GM21786 (cell line): ENCODE data around the gene MARVELD1.

Experiments
- ATAC-seq: cut with Tn5 transposase; IDR thresholded peaks from one replicate; pipeline ENCODE4 v1.9.1; 2021; ENCODE audit not compliant: unreplicated experiment

MARVELD1 gene

GRCh38 chr10:97752956-97753355 lies 39.4 kb downstream of the MARVELD1 start:
- no peak for ATAC-seq

DNA sequence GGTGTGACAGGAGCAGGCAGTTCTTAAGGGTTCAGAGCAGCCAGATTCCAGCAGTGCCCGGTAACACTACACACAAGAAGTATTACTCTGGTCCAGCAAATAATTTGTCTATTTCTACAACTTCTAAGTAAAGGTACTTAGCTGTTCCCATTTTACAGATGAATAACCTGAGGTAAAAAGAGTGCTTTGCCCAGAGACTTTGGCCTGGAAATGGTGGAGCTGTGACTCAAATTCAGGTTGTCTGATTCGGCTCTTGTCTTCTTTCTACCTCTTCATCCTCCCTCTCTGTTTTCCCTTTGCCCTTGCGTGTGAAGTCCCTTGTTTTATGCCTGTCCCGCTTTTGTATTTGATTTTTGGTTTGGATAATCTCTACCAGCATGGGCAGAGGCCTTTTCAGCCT lies 41.2 kb downstream of the MARVELD1 start:
- no peak for ATAC-seq

- ATAC-seq, result no peak
Measured at GRCh38 chr10:97755718-97756117, 42.2 kb downstream of the MARVELD1 start.

- no peak for ATAC-seq
Measured at GRCh38 chr10:97757471-97757870, 43.9 kb downstream of the MARVELD1 start.

DNA sequence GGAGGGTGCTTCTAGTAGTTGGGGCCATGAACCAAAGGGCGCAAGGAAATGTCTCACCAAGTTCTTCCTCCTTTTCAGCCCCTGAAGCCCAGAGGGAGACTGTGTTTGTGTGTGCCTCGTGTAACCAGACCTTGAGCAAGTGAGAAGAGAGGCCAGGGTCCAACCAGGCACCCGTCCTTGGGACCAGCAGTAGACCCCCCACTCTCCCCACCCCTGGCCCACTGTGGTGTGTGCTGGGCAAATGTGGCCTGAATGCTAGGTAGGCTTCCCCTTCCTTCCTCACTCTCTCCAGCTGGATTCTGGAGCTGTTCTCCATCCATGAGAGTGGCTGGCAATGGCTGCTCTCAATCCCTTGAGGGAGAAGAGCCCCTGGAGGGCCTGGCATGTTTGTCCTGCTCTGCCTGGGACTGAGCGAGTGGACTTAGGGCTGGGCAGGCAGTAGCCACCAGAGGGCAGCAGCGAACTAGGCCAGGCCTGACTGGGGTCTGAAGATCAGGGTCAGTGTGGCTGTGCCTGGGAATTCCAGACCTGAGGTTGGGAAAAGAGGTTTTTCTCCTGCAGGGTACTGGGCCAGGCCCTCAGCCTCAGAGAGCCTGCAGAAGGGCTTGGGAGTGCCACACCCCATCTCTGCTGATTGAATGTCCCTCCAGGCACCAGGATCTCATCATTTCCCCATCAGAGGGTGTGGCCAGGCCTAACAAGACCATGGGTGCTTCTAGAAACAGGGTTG lies 45.8 kb downstream of the MARVELD1 start:
- no peak for ATAC-seq

- no peak for ATAC-seq
Measured at GRCh38 chr10:97759946-97760345, 46.4 kb downstream of the MARVELD1 start.

GRCh38 chr10:97760461-97761257 lies 47.1 kb downstream of the MARVELD1 start:
- no peak for ATAC-seq

DNA sequence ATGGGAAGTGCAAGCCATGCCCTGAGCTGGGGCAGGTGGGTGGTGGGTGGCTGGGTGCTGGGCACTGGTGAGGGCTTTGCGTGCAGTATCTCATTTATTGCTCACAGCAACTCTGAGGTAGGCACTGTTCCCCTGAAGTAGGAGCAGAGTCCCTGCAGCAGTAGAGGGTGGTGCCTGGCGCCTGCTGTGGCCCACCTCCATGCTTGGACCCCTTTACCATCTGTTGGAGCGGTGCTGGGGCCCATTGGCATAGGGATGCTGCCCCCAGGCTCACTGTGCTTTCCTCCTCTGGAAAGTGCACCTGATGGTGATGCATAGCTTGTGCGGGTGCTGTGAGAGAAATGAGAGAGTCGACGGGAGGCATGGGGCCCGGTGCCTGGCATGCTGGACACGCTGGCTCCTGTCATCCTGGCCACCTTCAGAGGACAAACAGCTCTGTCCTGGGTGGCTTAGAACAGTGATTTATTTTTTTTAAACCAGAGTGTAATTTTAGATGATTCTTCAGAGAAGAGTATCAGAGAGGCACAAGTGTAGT lies 47.9 kb downstream of the MARVELD1 start:
- ATAC-seq, result no peak

- no peak for ATAC-seq
Measured at GRCh38 chr10:97762056-97762455, 48.5 kb downstream of the MARVELD1 start.

DNA sequence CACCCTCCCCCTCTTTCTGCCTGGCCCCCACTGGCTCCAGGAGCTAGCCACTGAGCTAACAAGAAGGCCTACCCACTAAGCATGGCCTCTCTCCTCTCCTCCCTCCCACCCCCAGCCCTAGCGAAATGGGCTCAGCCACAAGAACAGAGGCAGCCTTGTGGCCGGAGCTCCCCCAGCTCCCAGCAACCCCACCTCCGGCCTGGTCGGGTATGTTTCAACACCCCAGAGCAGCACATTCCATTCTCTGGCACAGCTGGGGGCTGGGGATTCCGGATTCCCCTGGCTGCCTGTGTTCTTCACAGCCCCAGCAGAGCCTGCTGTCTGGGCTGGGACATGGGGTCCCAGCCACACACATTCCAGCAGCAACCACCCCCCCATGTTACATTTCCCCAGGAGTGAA lies 49.3 kb downstream of the MARVELD1 start:
- no peak for ATAC-seq

DNA sequence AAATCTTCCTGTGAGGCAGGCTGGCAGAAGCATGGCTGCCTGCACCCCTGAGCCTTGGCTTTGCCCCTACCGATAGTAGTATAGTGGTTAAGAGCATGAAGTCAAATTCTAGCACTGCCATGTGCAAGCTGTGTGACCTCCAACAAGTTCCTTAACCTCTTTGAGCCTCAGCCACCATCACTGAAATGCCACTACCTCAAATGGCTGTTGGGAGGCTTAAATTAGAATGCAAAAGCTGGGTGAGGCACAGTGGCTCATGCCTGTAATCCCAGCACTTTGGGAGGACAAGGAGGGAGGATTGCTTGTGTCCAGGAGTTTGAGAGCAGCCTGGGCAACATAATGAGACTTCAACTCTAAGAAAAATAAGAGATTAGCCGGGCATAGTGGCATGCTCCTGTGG lies 49.9 kb downstream of the MARVELD1 start:
- ATAC-seq, result no peak

DNA sequence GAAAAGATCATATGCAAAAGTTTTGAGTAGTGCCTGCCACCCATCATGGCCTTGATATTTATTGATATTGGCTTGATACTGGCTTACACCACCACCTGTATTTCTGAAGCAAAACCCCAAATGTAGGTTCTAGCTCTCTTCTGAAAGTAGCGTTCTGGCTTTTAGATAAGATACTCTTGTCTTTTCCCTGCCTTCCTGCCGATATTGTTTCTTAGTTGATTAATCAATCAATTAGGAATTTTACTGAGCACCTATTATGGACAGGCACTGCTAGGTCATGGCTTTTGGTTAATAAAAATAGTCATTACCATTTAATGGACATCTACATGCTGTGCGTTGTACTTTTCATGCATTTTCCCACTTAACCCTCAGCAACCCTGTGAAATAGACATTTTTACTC lies 50.4 kb downstream of the MARVELD1 start:
- no peak for ATAC-seq

DNA sequence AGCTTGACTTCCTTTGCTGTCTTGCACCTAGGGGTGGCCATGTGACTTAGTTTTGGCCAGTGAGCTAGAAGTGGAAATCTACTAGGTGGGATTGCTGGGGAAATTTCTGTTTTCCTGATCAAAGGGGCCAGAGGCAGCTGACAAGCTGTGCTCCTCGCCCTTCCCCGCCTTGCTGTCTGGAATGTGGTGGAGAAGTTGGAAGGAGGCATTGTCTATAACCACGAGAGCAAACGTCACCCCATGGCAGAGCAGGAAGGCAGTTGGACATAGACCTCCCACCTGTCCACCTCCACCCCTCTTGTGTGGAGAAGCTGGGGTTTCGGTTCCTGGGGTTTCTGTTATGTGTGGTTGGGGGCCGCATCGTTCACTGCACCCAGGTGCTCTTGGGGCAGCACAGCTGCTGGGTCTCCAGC lies 51.0 kb downstream of the MARVELD1 start:
- no peak for ATAC-seq

- ATAC-seq, result no peak
Measured at GRCh38 chr10:97765201-97765600, 51.7 kb downstream of the MARVELD1 start.

DNA sequence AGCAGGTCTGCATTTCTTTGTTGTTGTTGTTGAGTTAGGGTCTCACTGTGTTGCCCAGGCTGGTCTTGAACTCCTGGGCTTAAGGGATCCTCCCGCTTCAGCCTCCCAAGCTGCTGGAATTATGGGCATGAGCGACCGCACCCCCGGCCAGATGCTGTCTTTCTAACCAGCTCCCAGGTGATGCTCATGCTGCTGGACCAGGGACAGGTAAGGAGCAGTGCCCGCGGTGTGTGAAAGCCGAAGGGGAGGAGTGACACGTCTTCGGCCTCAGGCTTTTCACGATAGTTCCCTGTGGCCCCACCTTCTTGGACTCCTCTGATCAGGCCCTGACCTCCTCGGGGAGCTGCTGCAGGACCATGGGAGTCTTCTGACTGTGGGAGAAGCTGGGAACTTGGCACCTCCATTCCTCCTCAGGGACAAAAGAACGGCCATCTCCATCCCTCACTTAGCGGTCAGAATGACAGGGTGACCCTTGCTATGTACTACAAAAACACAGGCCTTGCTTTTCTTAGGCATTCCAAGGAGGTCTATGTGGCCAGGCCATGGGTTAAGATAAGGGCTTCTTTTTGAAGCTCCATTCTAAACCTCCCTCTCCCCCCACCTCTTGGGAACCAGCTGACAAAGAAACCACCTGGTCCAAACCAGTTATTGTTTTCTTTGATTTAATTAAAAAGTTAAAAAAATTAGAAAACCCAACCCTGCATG lies 52.7 kb downstream of the MARVELD1 start:
- no peak for ATAC-seq

DNA sequence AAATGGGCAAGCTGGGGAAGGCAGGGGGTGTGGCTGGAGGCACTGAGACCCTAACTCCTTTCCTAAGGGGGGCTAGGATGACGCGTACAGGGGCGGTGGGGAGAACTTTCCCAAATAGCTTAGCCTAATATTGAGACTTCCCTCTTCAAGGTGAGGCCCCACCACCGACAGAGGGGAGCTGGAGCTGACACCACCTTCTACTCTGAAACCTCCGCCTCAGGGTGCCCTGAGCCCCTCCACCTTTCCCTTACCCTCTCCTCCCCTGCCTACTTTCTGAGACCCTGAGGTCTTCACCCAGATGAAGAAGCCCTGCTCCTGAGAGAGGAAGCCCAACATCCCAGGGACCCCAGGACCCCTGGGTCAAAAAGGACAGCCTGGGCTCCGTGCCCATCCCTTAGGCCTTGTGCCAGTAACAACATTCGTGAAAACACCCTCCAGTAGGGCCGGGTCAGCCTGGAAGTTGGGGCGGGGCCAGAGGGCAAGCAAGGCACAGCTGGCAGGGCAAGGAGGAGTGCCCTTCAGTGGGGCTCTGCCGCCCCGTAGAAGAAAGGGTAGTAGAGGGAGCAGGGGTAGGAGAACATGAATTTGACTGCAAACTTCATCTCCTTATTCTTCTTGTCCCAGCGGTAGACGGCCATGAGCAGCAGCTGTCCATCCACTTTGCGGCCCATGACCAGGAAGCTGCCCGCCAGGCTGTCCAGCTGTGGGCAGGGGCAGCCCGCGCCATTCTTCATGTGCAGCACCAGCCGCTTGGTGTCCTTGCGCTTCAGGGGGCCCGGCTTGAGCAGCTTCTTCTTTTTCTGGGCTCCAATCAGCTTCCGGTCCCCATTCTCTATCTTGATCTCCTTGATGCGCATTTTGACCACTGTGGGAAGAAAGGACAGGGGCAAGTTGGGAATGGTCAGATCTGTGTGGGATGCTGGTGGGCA lies 53.7 kb downstream of the MARVELD1 start:
- no peak for ATAC-seq
